Liver (tissue), 9 donors: Measurements from ENCODE around the gene DCC. TPM values are rescaled to one million over a fixed set of nuclear protein-coding genes. Genes with fewer than 3 reads are reported as not detected.

Source experiments
- DNase-seq: peaks from one replicate; pipeline ENCODE4 v3.0.0-alpha.2; 2017; ENCODE audit warnings: low spot score
- H3K27ac ChIP-seq, 2 donors: one replicate each; pipeline ENCODE4 v1.7.0; 2013; ENCODE audit warnings: inconsistent platforms in 2 of 2, low read length in 2 of 2, control low read depth in 1 of 2, low read depth in 1 of 2, mild to moderate bottlenecking in 1 of 2
- H3K27me3 ChIP-seq, 4 donors: one replicate each; pipeline versions ENCODE4 v1.6.1 to v1.7.0; 2013; ENCODE audit warnings: low read length in 3 of 4, inconsistent platforms in 1 of 4, mild to moderate bottlenecking in 1 of 4, moderate library complexity in 1 of 4; ENCODE audit not compliant: control insufficient read depth in 4 of 4, insufficient read depth in 4 of 4
- H3K36me3 ChIP-seq, 4 donors: one replicate each; pipeline versions ENCODE4 v1.6.1 to v1.7.0; 2013; ENCODE audit warnings: low read length in 3 of 4, mild to moderate bottlenecking in 3 of 4, low read depth in 1 of 4, moderate library complexity in 1 of 4; ENCODE audit not compliant: control insufficient read depth in 4 of 4, insufficient read depth in 3 of 4
- H3K4me1 ChIP-seq, 4 donors: one replicate each; pipeline versions ENCODE4 v1.6.1 to v1.7.0; 2013; ENCODE audit warnings: low read length in 3 of 4, mild to moderate bottlenecking in 3 of 4, moderate library complexity in 1 of 4; ENCODE audit not compliant: control insufficient read depth in 4 of 4, insufficient read depth in 4 of 4
- H3K4me3 ChIP-seq, 3 donors: one replicate each; pipeline versions ENCODE4 v1.6.1 to v1.7.0; 2013; ENCODE audit warnings: low read length in 3 of 3, control low read depth in 1 of 3, low read depth in 1 of 3, mild to moderate bottlenecking in 1 of 3
- H3K9ac ChIP-seq, 2 donors: one replicate each; pipeline ENCODE4 v1.7.0; 2013; ENCODE audit warnings: low read length in 2 of 2, mild to moderate bottlenecking in 2 of 2, moderate library complexity in 2 of 2, control low read depth in 1 of 2, low read depth in 1 of 2
- H3K9me3 ChIP-seq, 4 donors: one replicate each; pipeline versions ENCODE4 v1.6.1 to v1.7.0; 2013; ENCODE audit warnings: low read length in 3 of 4; ENCODE audit not compliant: control insufficient read depth in 4 of 4
- ATF3 ChIP-seq: IDR thresholded peaks from 2 replicates; pipeline ENCODE4 v1.6.1; 2016; ENCODE audit warnings: antibody characterized with exemption
- EGR1 ChIP-seq, 2 donors: IDR thresholded peaks; 2 replicates each; pipeline ENCODE4 v1.6.1; 2016 to 2018; ENCODE audit warnings: antibody characterized with exemption in 2 of 2, low read depth in 2 of 2
- FOXA1 ChIP-seq: IDR thresholded peaks from 2 replicates; pipeline ENCODE4 v1.6.1; 2016; ENCODE audit warnings: antibody characterized with exemption
- FOXA2 ChIP-seq: IDR thresholded peaks from 2 replicates; pipeline ENCODE4 v1.6.1; 2016; ENCODE audit warnings: antibody characterized with exemption
- GABPA ChIP-seq, 2 donors: IDR thresholded peaks in 1 of 2; conservative IDR thresholded peaks in 1 of 2; 2 replicates each; pipeline ENCODE4 v1.6.1; 2016; ENCODE audit warnings: antibody characterized with exemption in 2 of 2, mild to moderate bottlenecking in 1 of 2, moderate library complexity in 1 of 2
- HNF4A ChIP-seq, 2 donors: conservative IDR thresholded peaks; 2 replicates each; pipeline ENCODE4 v1.6.1; 2016; ENCODE audit warnings: antibody characterized with exemption in 2 of 2, mild to moderate bottlenecking in 2 of 2
- HNF4G ChIP-seq: IDR thresholded peaks from 2 replicates; pipeline ENCODE4 v1.6.1; 2016; ENCODE audit warnings: antibody characterized with exemption
- JUND ChIP-seq, 2 donors: IDR thresholded peaks; 2 replicates each; pipeline ENCODE4 v1.6.1; 2016; ENCODE audit warnings: antibody characterized with exemption in 2 of 2
- NR2F2 ChIP-seq: IDR thresholded peaks from 2 replicates; pipeline ENCODE4 v1.6.1; 2016; ENCODE audit warnings: antibody characterized with exemption
- RAD21 ChIP-seq, 2 donors: IDR thresholded peaks; 2 replicates each; pipeline ENCODE4 v1.6.1; 2016; ENCODE audit warnings: antibody characterized with exemption in 2 of 2, mild to moderate bottlenecking in 2 of 2
- REST ChIP-seq: IDR thresholded peaks from 2 replicates; pipeline ENCODE4 v1.6.1; 2016; ENCODE audit warnings: antibody characterized with exemption, mild to moderate bottlenecking
- RXRA ChIP-seq, 2 donors: IDR thresholded peaks; 2 replicates each; pipeline ENCODE4 v1.6.1; 2017 to 2018; ENCODE audit warnings: antibody characterized with exemption in 2 of 2, mild to moderate bottlenecking in 1 of 2
- SP1 ChIP-seq: IDR thresholded peaks from 2 replicates; pipeline ENCODE4 v1.6.1; 2018; ENCODE audit warnings: antibody characterized with exemption, mild to moderate bottlenecking
- TAF1 ChIP-seq: conservative IDR thresholded peaks from 2 replicates; pipeline ENCODE4 v1.6.1; 2016; ENCODE audit warnings: antibody characterized with exemption, mild to moderate bottlenecking
- WGBS: extraction: QIAGEN DNeasy Blood & Tissue Kit; methylation state at CpG from one replicate; pipeline ENCODE4 v1.1.7; 2013; 5-methylcytosine and 5-hydroxymethylcytosine counted together
- polyA plus RNA-seq, 2 donors: library from polyadenylated mRNA; stranded (reverse) in 1 of 2; unstranded in 1 of 2; fragments of 200-250 nt in 1 of 2; fragments of >200 nt in 1 of 2; fragmentation: Nextera tagmentation in 1 of 2; extraction: Ambion mirVana in 1 of 2; gene quantifications; one replicate each; pipeline versions ENCODE4 v1.2.1 to v1.2.3, GENCODE V29; 2013 to 2015
- total RNA-seq, 2 donors: library from RNA; depleted of rRNA; stranded (reverse); fragments of >200 nt; gene quantifications; one replicate each; pipeline ENCODE4 v1.2.3, GENCODE V29; 2014
- TF ChIP-seq, protein P1 (sequence below): IDR thresholded peaks from 2 replicates; pipeline ENCODE4 v1.6.1; 2016; ENCODE audit warnings: antibody characterized with exemption
- TF ChIP-seq, protein P2 (sequence below): IDR thresholded peaks from 2 replicates; pipeline ENCODE4 v1.6.1; 2016; ENCODE audit warnings: antibody characterized with exemption
- TF ChIP-seq, protein P3 (sequence below): fragments of 150-350 bp; IDR thresholded peaks from 2 replicates; pipeline ENCODE4 v1.5.1; 2017; ENCODE audit warnings: improper control_type of control experiment, low read depth, low read length; ENCODE audit not compliant: missing input control
- donor health status: healthy.
- donor health status: healthy.
- donor health status: healthy.
- donor health status: healthy.
- donor health status: healthy.

The DCC gene
- total and polyA plus RNA-seq, 4 donors = under 0.01 to 0.03 TPM; not detected in 2

DNA sequence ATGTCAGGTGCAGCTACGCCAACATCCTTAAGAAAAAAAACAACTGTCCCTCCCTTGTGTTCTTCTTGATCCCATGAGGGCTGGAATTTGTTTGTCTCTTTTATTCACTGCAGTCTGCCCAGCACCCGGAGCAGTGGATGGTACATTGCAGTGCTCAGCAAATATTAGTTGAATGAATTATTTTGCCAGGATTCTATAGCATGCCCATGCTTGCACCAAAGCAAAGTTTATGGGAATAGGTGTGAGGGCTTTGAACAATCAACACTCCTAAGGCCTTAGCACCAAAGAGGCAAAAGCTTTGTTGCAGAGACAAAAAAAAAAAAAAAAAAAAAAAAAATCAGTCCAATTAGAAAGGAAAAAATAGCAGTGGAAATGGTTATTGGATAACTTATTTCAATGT lies 28.7 kb upstream of the DCC start:
- TF ChIP-seq FOXA2 (no peak), EGR1 (IDR thresholded peaks at IDR 0.05; ENCODE audit: low read depth in 2 of 2) (no peak), SP1 (no peak), GABPA (IDR thresholded peaks at IDR 0.05 in 1 of 2, conservative IDR thresholded peaks at IDR 0.05 in 1 of 2) (no peak), ATF3 (no peak), JUND (IDR thresholded peaks at IDR 0.05) (no peak), HNF4G (no peak), REST (no peak), TAF1 (no peak), RAD21 (IDR thresholded peaks at IDR 0.05) (no peak), RXRA (IDR thresholded peaks at IDR 0.05) (no peak), NR2F2 (no peak), FOXA1 (no peak), HNF4A (conservative IDR thresholded peaks at IDR 0.05) (no peak)
- TF ChIP-seq, protein P1, sequence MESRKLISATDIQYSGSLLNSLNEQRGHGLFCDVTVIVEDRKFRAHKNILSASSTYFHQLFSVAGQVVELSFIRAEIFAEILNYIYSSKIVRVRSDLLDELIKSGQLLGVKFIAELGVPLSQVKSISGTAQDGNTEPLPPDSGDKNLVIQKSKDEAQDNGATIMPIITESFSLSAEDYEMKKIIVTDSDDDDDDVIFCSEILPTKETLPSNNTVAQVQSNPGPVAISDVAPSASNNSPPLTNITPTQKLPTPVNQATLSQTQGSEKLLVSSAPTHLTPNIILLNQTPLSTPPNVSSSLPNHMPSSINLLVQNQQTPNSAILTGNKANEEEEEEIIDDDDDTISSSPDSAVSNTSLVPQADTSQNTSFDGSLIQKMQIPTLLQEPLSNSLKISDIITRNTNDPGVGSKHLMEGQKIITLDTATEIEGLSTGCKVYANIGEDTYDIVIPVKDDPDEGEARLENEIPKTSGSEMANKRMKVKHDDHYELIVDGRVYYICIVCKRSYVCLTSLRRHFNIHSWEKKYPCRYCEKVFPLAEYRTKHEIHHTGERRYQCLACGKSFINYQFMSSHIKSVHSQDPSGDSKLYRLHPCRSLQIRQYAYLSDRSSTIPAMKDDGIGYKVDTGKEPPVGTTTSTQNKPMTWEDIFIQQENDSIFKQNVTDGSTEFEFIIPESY = no peak
- TF ChIP-seq, protein P2, sequence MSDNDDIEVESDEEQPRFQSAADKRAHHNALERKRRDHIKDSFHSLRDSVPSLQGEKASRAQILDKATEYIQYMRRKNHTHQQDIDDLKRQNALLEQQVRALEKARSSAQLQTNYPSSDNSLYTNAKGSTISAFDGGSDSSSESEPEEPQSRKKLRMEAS = no peak
- TF ChIP-seq, protein P3, sequence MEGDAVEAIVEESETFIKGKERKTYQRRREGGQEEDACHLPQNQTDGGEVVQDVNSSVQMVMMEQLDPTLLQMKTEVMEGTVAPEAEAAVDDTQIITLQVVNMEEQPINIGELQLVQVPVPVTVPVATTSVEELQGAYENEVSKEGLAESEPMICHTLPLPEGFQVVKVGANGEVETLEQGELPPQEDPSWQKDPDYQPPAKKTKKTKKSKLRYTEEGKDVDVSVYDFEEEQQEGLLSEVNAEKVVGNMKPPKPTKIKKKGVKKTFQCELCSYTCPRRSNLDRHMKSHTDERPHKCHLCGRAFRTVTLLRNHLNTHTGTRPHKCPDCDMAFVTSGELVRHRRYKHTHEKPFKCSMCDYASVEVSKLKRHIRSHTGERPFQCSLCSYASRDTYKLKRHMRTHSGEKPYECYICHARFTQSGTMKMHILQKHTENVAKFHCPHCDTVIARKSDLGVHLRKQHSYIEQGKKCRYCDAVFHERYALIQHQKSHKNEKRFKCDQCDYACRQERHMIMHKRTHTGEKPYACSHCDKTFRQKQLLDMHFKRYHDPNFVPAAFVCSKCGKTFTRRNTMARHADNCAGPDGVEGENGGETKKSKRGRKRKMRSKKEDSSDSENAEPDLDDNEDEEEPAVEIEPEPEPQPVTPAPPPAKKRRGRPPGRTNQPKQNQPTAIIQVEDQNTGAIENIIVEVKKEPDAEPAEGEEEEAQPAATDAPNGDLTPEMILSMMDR = no peak
- Histone ChIP-seq H3K9me3 (no peaks in the 10 kb centered on the region), H3K9ac (no peak overlapping the region), H3K27ac (no peak overlapping the region), H3K36me3 (no peaks in the 10 kb centered on the region), H3K27me3 (no peaks in the 10 kb centered on the region), H3K4me3 (no peak overlapping the region), H3K4me1 (no peaks in the 10 kb centered on the region)
- WGBS = 81% methylated on average over 2 of the region's 2 CpGs
- no peak for DNase-seq

GRCh38 chr18:52312346-52312745 lies 27.7 kb upstream of the DCC start:
- DNase-seq = no peak
- Histone ChIP-seq H3K4me3 (no peak overlapping the region), H3K27me3 (no peaks in the 10 kb centered on the region), H3K36me3 (no peaks in the 10 kb centered on the region), H3K9ac (no peak overlapping the region), H3K9me3 (no peaks in the 10 kb centered on the region), H3K27ac (no peak overlapping the region), H3K4me1 (no peaks in the 10 kb centered on the region)
- no peak for TF ChIP-seq NR2F2
- TF ChIP-seq, protein P1 = no peak
- TF ChIP-seq TAF1 = no peak
